DMS153 (cell line): ENCODE data around the gene CAPN14.

Experiments
- DNase-seq: peaks from one replicate; lab custom pipeline; 2025; lab: John Stamatoyannopoulos, UW

Gene CAPN14

DNA sequence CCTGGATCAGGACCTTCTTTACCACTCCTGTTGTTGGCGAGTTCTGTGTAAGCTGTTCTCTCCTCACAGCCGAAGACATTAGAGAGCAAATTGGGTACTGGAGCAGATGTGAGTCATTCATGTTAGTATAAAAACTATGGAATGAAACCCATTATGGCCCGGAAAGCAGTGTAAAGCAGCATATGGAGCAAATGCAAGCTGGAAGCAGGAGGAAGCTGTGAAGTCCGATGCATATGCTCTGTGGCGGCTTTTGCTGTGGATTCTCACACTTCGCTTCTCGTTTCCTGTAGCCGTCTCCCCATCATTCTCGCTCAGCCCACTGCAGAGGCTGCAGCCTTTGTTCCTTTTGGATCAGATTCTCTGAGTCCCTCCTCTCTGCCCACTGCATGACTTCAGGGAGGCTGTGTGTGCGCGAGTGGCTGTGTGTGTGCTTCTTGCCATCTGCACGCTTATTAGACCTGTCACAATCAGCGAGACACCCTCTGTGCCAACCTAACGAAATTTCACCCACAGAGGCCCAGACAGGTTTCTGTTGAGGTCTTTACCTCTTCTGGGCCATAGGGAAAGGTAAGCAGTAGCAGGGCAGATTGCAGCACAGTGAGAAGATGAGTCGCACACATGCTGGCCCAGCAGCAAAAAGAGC, 75.8 kb downstream of the CAPN14 start:
- DNase-seq: no peak

GRCh38 chr2:31140151-31140550, 77.2 kb downstream of the CAPN14 start:
- DNase-seq: no peak

GRCh38 chr2:31139671-31140070, 77.6 kb downstream of the CAPN14 start:
- no peak for DNase-seq

DNA sequence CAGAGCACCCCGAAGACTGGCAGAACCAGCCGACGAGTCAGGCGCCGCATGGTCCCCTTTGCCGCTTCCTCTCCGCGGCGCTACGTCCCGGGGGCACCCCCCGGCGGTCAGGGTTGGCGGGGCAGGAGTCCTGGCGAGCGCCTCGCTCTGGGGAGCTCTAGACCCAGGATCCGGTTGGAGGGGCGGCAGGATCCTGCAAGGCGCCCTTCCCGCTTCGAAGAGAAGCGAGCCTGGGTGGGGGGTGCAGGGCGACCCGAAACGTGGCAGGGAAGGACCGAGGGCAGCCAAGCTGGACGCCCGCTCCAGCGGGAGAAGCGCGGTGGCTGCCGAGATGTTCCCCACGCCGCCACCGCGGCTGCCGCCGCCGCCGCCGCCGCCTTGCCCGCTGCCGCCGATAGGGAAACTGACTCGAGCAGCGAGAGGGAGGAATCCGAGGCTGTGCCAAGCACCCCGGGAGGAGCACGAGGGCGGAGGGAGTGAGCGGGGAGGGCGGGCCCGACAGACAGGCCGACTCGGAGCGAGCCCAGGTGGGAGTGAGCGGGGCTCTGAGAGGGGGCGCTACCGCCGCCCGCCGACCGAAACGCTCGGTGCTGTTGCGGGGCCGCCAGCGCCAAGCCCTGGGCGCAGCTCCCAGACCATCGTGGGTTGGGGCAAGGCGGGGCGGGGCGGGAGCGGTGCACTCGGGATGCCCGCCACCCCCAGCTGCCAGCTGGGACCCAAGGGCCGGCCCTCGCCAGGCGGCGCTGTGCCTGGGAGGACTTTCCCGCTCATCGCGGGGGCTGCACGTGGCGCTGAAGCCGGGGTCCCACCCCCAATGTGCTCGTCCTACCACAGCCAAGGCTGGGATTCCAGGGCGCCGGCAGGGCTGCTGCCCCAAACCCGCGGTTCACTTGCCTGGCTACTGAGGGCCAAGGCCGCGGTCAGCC, 79.0 kb downstream of the CAPN14 start, which contains the start of gene GALNT14:
Gene GALNT14 (minus strand): TSS at position 404 of the 926 bp plus-strand sequence. CDS start 354 bp downstream, at position 50.
- peak; percentile 40 for DNase-seq

DNA sequence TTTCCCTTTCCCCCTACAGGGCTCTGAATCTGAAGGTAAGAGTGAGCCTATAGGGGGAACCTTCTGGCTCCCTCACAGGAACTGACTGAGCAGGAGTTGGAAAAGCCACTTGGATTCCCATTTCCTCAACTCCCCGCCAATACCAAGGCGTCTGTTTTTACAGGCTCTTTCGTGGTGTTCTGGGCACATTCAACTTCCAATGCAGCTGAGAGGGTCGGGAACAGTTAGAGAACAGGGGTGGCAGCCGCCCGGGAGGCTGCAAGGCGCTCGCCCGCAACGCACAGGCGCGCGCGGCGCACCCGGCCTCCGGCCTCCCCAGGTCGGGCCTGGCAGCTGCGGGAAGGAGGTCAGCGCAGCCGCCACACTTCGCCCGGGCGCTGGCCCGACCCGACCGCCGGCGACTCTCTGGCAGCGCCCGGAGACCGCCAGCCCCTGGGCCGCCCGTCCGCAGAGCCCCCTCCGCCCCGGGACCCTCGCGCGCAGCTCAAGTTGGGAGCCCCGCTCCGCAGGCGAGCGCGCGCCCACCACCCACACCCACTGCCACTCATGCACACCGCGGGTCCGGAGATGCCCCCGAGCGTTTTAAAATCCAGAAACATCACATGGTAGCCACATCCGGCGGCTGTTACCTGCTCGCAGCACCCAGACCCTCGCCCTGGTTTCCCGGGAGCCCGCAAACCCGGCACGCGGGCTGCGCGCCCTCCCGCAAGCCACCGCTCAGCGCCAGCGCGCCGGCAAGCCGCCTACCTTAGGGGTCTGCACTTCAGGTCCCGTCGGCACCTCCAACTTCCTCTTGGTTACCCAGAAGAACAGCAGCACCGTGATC, 79.9 kb downstream of the CAPN14 start:
- no peak for DNase-seq

GRCh38 chr2:31136732-31137131, 80.6 kb downstream of the CAPN14 start:
- DNase-seq: no peak

- no peak for DNase-seq
These were observed 81.3 kb downstream of the CAPN14 start for GRCh38 chr2:31136000-31136399.

DNA sequence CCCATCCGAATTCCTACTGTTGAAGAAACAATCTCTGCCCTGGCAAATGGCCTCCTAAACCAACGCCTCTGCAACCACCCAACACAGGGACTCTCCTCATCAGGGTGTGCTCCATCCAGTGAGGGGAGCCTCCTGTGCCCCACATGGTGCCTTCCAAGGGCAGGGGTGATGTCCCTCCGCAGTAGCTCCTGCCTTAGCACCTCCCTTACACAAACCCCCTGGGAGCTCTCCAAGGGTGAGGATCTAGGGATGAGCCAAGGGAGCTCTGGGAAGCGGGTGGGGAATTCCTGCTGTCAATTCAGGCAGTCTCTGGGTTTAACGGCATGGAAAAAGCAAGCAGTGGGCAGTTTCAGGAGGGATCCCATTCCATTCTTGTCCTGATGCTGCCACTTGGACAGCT, 82.8 kb downstream of the CAPN14 start:
- DNase-seq: no peak

GRCh38 chr2:31132786-31133185, 84.5 kb downstream of the CAPN14 start:
- no peak for DNase-seq

GRCh38 chr2:31131871-31132270, 85.4 kb downstream of the CAPN14 start:
- DNase-seq: no peak

DNA sequence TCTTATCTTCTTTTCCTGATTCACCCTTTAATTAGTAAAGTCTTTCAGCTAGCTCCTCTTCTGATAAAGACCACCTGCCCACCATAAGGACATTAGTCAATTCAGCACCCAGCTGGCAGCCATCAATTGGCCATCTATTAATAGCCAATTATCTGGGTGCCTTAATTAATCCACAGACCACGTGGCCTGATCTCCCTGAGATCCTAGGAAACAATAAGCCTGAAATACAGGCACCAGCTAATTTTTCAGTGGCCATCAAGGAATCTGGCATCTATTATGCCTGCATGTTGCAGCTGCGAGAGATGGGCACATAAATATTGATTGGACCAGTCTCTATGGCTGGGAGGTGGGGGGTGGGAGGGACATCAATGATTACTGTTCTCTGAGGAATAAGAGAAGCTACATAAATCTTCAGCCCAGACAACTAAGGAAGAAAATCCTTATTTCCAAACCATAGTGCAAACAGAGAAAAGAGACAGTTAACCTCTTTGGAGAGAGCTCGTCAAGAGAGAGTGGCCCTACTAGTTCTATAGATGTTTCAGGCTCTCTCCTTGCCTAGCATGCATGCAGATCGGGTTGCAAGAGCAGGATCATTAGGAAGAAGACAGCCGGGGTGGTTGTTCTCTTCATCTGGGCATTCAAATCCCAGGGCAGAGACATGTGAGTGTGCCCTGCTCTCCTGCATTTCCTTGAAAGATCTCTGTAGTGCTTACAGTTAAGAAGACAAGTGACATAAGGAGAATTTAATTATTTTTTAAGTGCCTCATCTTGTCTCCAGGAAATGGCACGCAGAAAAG, 87.7 kb downstream of the CAPN14 start:
- peak; percentile 70 for DNase-seq

DNA sequence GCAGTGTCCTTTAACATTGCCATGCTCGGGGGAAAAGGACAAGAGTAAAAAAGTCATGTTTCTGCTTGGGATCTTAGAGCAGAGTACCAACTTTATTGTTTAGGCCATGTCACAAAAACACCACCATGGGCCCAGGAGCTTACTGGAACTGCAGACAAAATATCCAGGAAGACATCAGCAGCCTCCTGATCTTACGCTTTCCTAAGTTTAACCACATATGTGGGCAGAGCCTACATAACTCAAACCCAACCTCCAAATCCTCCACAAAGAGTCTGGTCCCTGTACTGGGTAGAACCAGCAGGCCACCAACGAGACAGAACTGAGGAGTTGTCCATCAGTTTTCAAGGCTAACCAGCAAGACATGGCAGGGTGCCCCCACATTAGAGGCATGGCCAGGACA, 89.4 kb downstream of the CAPN14 start:
- DNase-seq: no peak

DNA sequence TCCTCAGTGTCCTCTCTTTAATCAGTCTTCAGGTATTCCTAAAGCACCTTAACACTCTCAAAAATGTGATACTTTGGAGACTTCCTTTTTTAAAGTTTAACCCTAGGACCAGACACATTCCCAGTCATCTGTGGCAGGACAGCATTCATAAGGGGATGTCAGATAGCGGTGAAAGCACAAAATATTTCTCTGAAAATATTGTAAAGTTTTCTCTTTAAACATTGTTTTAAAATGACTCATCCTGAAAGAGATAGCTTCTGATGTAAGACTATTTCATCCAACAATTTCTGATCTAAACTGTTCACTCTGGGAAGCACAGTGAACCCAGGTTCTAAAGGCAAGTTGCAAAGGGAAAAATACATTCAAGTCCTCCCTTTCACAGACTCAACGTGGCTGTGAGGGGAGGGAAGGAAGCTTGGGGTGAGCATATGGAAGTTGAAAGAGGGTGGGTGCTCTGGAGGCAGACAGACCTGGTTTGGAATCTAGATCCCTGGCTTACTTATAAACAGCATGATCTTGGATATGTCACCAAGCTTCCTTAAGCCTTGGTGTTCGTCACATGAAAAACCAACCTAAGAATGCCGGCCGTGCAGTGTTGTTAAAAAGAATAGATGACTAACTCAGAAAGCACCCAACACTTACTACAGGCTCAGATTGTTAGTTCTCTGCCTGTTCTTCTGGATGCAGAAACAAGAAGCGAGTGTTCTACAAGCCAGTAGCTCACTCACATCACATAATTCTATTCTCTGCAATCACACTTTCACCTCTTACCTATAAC, 91.2 kb downstream of the CAPN14 start:
- DNase-seq: no peak

GRCh38 chr2:31124904-31125303, 92.4 kb downstream of the CAPN14 start:
- no peak for DNase-seq
